AG04449 (cell line): ENCODE measurements around the gene TMEM260.
A peak's percentile ranks its signal among the peaks of the same experiment; 100 is the strongest.

ENCODE experiments used
- CTCF ChIA-PET: fragments of 350-600 bp; formaldehyde crosslinking; extraction: SDS; loops from one replicate; lab custom pipeline; 2021; ENCODE audit warnings: antibody characterized with exemption; lab: Yijun Ruan, JAX
- POLR2A ChIA-PET: fragments of 400-600, 350-600 bp; formaldehyde crosslinking; extraction: SDS; loops from one replicate; lab custom pipeline; 2020; ENCODE audit warnings: antibody characterized with exemption, inconsistent platforms; lab: Yijun Ruan, JAX
- DNase-seq: peaks from one replicate; pipeline ENCODE4 v3.0.0-alpha.2; 2010; ENCODE audit warnings: low read depth, low spot score
- H3K4me3 ChIP-seq: 2 replicates; pipeline ENCODE4 v1.5.1; 2011; ENCODE audit warnings: low read depth, mild to moderate bottlenecking, control low read depth, low read length
- TF ChIP-seq, protein P1 (sequence below): IDR thresholded peaks from one replicate; pipeline ENCODE4 v1.5.1; 2011; ENCODE audit warnings: mild to moderate bottlenecking, moderate library complexity, low read length, control low read depth, inconsistent platforms; ENCODE audit not compliant: insufficient read depth; ENCODE audit errors: missing control alignments

Gene TMEM260

DNA sequence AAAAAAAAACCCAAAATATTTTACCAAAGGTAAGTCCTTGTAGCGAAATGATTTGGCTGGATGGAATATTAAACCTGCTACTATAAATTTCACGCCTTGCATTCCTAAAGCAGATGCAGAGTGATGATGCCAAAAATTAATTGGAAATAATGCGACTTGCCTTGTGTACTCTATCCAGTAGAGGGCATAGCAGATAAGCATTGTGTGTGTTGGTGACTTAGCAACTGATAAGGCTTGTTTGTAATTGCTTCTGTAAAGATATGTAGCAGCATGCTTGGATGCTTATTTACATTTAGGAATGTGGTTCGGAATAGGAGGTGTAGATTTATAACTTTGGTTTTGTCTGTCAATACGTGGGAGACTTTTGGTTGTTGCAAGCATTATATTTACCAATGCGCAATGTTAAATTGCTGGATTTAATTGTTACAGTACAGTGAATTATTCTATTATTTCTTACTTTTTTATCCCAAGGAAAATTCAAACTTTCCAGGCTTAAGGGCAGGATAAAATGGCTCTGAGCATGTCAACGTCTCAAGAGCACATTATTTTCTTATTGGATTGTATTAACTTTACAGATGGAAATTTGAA, 80.5 kb downstream of the TMEM260 start:
- TF ChIP-seq, protein P1, sequence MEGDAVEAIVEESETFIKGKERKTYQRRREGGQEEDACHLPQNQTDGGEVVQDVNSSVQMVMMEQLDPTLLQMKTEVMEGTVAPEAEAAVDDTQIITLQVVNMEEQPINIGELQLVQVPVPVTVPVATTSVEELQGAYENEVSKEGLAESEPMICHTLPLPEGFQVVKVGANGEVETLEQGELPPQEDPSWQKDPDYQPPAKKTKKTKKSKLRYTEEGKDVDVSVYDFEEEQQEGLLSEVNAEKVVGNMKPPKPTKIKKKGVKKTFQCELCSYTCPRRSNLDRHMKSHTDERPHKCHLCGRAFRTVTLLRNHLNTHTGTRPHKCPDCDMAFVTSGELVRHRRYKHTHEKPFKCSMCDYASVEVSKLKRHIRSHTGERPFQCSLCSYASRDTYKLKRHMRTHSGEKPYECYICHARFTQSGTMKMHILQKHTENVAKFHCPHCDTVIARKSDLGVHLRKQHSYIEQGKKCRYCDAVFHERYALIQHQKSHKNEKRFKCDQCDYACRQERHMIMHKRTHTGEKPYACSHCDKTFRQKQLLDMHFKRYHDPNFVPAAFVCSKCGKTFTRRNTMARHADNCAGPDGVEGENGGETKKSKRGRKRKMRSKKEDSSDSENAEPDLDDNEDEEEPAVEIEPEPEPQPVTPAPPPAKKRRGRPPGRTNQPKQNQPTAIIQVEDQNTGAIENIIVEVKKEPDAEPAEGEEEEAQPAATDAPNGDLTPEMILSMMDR = peak; percentile 59
- ChIA-PET CTCF (interaction anchor here (0.9 to 2.9 kb wide), 3 partner anchors 528 to 655 kb away, joined by 3 to 15 read pairs (median 9); no protein-coding TSS in a partner anchor), POLR2A (no interaction called here)
- DNase-seq = peak; percentile 7
- no peak overlapping the region for H3K4me3 ChIP-seq

DNA sequence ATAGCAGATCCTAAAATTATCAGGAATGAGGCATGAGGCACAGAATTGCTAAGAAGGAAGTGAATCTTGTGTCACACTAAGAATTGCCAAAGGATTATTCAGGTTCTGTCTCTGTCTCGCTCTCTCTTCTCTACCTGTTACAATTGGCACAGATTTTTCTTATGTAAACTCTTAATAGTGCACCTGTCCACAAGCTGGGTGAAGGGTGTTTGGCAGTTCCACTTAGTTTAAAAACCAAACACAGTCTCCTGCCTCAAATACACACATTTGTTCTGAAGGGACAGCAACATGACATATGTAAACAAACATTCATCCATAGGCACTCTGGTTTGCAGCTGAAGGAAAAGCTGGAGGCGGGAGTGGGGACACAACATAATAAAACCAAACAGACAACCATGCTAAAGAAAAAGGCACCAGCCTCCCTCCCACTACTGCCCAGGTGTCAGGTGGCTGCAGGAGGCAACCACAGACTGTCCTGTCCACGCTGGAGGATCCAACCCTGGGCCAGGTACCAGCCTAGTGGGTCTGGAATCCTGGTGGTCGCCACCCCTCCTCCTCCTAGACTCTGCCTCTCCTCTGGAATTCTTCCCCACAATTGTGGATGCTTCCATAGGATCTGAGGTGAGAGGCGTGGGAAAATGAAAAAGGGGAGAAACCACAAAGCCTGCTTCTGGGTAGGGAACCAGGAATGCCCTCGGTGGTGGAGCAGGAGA, 81.2 kb downstream of the TMEM260 start:
- TF ChIP-seq, protein P1 = no peak
- no peak for DNase-seq
- CTCF ChIA-PET = interaction anchor here (0.6 to 2.4 kb wide), 3 partner anchors 127 to 655 kb away, joined by 3 to 15 read pairs (median 3); no protein-coding TSS in a partner anchor
- no peak overlapping the region for H3K4me3 ChIP-seq
- POLR2A ChIA-PET = no interaction called here

DNA sequence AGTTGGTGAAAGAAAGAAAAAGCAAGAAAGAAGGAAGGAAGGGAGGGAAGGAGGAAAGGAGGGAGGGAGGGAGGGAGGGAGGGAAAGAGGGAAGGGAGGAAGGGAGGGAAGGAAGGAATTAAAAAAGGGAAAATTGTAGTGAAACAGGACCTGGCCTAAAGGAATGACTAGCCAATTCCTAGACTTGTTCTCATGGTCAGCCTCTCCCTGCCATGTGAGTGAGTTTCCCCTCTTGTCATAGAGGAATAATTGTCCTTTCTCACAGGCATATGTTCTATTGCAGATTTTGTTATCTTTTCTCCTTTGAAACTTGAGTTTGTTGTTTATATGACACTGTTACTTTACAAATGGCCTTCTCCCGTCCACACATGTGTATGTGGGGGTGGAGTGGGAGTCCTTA, 81.9 kb downstream of the TMEM260 start:
- ChIA-PET CTCF (interaction anchor here (1.4 kb wide), 1 partner anchor 633 kb away, joined by 6 read pairs; no protein-coding TSS in a partner anchor), POLR2A (interaction anchor here (0.5 kb wide), 1 partner anchor 29 kb away, joined by 4 read pairs; no protein-coding TSS in a partner anchor)
- H3K4me3 ChIP-seq = no peak overlapping the region
- TF ChIP-seq, protein P1 = no peak
- DNase-seq = no peak

DNA sequence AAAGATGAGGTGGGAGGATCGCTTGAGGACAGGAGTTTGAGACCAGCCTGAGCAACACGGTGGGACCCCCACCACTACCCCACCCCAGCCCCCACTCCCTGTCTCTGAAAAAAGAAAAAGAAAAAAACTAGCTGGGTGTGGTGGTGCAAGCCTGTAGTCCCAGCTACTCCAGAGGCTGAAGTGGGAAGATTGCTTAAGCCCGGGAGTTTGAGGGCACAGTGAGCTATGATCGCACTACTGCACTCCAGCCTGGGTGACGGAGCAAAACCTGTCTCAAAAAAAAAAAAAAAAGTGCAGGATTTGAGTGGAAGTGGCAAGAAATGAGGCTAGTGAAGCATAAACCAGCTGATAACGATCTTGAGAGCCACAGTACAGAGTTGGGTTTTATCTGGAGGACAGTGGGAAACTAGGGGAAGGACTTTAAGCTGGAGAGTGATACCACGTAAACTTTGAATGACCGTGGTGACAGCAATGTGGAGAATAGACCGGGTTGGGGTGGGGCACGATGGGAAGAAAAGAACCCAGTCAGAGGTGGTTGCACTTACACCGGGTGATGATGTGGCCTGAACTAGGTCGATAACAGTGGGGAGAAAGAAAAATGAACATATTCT, 85.3 kb downstream of the TMEM260 start:
- no peak for DNase-seq
- ChIA-PET POLR2A (no interaction called here), CTCF (interaction anchor here (1.1 to 1.2 kb wide), 3 partner anchors 9 to 652 kb away, joined by 3 to 4 read pairs (median 4); no protein-coding TSS in a partner anchor)
- TF ChIP-seq, protein P1 = no peak
- no peak overlapping the region for H3K4me3 ChIP-seq

DNA sequence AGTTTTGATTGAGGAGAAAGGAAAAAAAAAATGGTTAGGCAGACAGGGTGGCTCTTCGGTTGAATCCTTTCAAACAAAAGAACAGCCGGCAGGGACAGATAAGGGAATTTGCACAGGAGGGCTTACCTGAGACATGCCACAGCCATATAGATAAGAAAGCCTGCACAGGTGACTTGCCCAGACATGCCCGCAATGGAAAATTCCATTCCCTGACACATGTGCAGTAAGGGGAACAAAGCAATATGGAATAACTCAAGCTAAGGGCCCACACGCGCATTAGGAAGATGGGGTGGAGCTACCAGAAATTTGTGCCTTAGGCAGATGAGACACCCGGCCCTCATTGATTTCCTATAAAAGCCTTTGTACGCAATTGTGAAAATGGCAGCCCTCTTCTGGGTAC, 86.7 kb downstream of the TMEM260 start:
- POLR2A ChIA-PET = no interaction called here

More for the DNA sequence above, 86.7 kb downstream of the TMEM260 start:
- CTCF ChIA-PET = no interaction called here
- H3K4me3 ChIP-seq = no peak overlapping the region
- TF ChIP-seq, protein P1 = no peak
- no peak for DNase-seq
